LNCaP clone FGC (cell line): ENCODE data around the gene ABCA2.
"Not testable (repeated sequence)": the region's sequence is repeated elsewhere in the genome, so short reads cannot be mapped to it uniquely, and the experiment has no call there.

Experiments
- DNase-seq: peaks from one replicate; pipeline ENCODE4 v3.0.0-alpha.2; 2011; ENCODE audit warnings: low read depth
- H3K4me3 ChIP-seq: 2 replicates; pipeline ENCODE4 v1.5.1; 2011; ENCODE audit warnings: mild to moderate bottlenecking, low read depth, low read length, control low read depth
- TF ChIP-seq, protein P1 (sequence below): IDR thresholded peaks from 2 replicates; pipeline ENCODE4 v1.5.1; 2012; ENCODE audit warnings: mild to moderate bottlenecking; ENCODE audit not compliant: control insufficient read depth, insufficient read depth; ENCODE audit errors: extremely low read depth

The ABCA2 gene

DNA sequence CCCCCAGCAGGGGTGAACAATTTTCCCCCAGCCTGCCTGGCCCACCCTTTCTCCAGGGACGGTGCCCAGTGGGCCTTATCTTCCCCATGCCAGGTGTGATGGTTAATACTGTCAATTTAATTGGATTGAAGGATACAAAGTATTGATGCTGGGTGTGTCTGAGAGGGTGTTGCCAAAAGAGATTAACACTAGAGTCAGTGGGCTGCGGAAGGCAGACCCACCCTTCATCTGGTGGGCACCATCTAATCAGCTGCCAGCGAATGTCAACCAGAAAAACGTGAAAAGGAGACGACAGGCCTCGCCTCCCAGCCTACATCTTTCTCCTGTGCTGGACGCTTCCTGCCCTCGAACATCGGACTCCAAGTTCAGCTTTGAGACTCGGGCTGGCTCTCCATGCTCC lies 9.4 kb upstream of the ABCA2 start:
- TF ChIP-seq, protein P1, sequence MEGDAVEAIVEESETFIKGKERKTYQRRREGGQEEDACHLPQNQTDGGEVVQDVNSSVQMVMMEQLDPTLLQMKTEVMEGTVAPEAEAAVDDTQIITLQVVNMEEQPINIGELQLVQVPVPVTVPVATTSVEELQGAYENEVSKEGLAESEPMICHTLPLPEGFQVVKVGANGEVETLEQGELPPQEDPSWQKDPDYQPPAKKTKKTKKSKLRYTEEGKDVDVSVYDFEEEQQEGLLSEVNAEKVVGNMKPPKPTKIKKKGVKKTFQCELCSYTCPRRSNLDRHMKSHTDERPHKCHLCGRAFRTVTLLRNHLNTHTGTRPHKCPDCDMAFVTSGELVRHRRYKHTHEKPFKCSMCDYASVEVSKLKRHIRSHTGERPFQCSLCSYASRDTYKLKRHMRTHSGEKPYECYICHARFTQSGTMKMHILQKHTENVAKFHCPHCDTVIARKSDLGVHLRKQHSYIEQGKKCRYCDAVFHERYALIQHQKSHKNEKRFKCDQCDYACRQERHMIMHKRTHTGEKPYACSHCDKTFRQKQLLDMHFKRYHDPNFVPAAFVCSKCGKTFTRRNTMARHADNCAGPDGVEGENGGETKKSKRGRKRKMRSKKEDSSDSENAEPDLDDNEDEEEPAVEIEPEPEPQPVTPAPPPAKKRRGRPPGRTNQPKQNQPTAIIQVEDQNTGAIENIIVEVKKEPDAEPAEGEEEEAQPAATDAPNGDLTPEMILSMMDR = no peak
- DNase-seq = no peak
- H3K4me3 ChIP-seq = no peak overlapping the region

DNA sequence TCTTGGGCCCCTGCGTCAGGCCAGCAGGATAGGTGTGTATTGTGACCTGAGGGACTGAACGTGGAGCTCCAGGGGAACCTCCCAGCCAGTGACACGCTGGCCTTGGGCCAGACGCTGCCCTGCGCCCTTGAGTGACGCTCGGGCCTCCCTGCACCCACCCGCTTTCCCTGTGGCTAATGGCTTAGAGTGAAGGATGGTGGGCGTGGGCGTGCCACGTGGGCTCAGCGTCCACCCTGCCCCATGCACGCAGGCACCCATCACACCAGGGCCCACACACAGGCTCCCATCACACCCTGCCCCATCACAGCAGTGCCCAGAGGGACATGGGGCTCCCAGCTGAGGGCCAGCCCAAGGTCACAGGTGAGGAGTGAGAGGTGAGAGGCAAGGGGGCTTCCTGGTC lies 9.0 kb upstream of the ABCA2 start:
- no peak overlapping the region for H3K4me3 ChIP-seq
- TF ChIP-seq, protein P1 = no peak
- DNase-seq = no peak

GRCh38 chr9:137035937-137036336 lies 7.9 kb upstream of the ABCA2 start:
- no peak for DNase-seq
- H3K4me3 ChIP-seq = no peak overlapping the region
- TF ChIP-seq, protein P1 = no peak

GRCh38 chr9:137035507-137035834 lies 7.4 kb upstream of the ABCA2 start:
- TF ChIP-seq, protein P1 = no peak
- no peak overlapping the region for H3K4me3 ChIP-seq
- no peak for DNase-seq

DNA sequence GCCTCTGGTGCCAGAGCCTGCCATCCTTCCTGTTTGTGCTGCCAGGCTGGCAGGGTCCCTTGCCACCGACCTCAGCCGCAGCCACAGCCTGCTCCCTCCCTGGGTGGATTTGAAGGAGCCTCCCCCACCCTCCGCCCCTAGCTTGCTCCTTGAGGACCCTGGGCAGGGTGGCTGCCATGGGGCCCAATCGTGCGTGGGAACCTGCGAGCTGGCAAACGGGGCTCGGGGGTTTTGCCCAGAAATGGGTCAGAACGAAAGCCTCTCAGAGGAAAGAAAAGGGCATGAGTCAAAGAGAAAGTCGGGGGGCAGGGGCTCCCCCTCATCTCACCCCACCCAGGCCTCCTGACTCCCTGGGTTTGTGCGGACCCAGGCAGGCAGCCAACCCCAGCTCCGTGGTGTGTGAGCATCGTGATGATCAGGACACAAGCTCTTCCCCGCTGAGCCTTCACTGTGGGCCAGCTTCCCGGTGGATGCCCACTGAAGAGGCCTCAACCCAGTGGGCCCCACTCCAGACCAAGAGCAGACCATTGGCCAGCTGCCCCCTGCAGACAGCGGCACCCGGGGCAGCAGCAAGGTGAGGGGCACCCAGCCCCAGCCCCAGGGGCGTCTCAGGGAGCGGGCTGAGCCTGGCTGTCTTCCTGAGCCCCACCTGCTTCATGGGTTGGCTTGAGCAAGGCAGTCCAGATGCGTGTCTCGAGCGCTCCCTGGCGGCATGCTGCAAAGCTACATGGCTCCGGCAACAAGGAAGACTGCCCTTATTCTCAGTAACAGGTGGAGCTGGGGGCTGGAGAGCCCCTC lies 6.9 kb upstream of the ABCA2 start:
- peak; percentile 62 for DNase-seq
- H3K4me3 ChIP-seq = 0 out of 2 replicates have a peak overlapping the region, but pooled peaks have one; percentile 9
- TF ChIP-seq, protein P1 = peak; percentile 93

- TF ChIP-seq, protein P1 = no peak
- no peak for DNase-seq
- H3K4me3 ChIP-seq = no peak overlapping the region
Observed at GRCh38 chr9:137034039-137034708, 6.1 kb upstream of the ABCA2 start.

DNA sequence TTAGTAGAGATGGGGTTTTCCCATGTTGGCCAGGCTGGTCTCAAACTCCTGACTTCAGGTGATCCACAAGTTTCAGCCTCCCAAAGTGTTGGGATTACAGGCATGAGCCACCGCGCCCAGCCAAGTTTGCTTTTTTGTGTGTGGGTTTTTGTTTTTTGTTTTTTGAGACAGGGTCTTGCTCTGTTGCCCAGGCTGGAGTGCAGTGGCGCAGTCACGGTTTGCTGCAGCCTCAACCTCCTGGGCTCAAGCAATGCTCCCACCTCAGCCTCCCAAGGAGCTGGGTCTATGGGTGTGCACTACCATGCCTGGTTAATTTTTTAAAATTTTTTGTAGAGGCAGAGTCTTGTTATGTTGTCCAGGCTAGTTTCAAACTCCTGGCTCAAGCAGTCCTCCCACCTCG lies 5.4 kb upstream of the ABCA2 start:
- DNase-seq, H3K4me3 ChIP-seq: not testable (repeated sequence)
